Measurements from ENCODE around the gene LRMDA. TPM values are rescaled to one million over a fixed set of nuclear protein-coding genes. Genes with fewer than 3 reads are reported as not detected.

Gene LRMDA
- total RNA-seq, 1 donor from 2014 or later, result 5.2 TPM

- Mint-ChIP-seq H3K4me1 (peaks cover 12% of the 10 kb centered on the region), H3K27me3 (ENCODE audit: insufficient read depth, low read depth) (peaks cover 2% of the 10 kb centered on the region), H3K9me3 (peaks cover 4% of the 10 kb centered on the region), H3K4me3 (no peak overlapping the region), H3K36me3 (no peaks in the 10 kb centered on the region), H3K27ac (no peak overlapping the region)
- no peak for TF ChIP-seq EZH2phosphoT487 (IDR thresholded peaks at IDR 0.05)
- no peak for TF ChIP-seq CTCF (IDR thresholded peaks at IDR 0.05)
- no peak for TF ChIP-seq EZH2 (IDR thresholded peaks at IDR 0.05)
- no peak overlapping the region for H3K4me3 ChIP-seq
- no peaks in the 10 kb centered on the region for H3K36me3 ChIP-seq
- H3K27me3 ChIP-seq, result no peaks in the 10 kb centered on the region
- no peak overlapping the region for H3K27ac ChIP-seq
- no peaks in the 10 kb centered on the region for H3K79me2 ChIP-seq (ENCODE audit: low read depth)
- H3K4me1 ChIP-seq, result peaks cover 10% of the 10 kb centered on the region
- H3K4me2 ChIP-seq, result no peak overlapping the region
- H3F3A ChIP-seq (ENCODE audit: low read depth), result no peaks in the 10 kb centered on the region
- H3K9ac ChIP-seq, result no peak overlapping the region
- DNase-seq (ENCODE audit: low spot score), result no peak
- no peaks in the 10 kb centered on the region for H4K20me1 ChIP-seq (ENCODE audit: low read depth)
- no peak overlapping the region for H2AFZ ChIP-seq (replicated peaks)
- peaks cover 3% of the 10 kb centered on the region for H3K9me3 ChIP-seq (ENCODE audit: low read depth)
These were observed 271.9 kb downstream of the LRMDA start for GRCh38 chr10:75703191-75703854.

- Histone ChIP-seq H3K27ac (no peak overlapping the region), H3K4me3 (no peak overlapping the region), H4K20me1 (ENCODE audit: low read depth) (no peaks in the 10 kb centered on the region), H2AFZ (replicated peaks) (no peak overlapping the region), H3K36me3 (no peaks in the 10 kb centered on the region), H3K79me2 (ENCODE audit: low read depth) (no peaks in the 10 kb centered on the region), H3K27me3 (no peaks in the 10 kb centered on the region), H3K9me3 (ENCODE audit: low read depth) (peaks cover 3% of the 10 kb centered on the region), H3F3A (ENCODE audit: low read depth) (no peaks in the 10 kb centered on the region), H3K4me2 (no peak overlapping the region), H3K4me1 (peaks cover 16% of the 10 kb centered on the region), H3K9ac (no peak overlapping the region)
- Mint-ChIP-seq H3K4me3 (no peak overlapping the region), H3K4me1 (peaks cover 21% of the 10 kb centered on the region), H3K27ac (no peak overlapping the region), H3K9me3 (no peaks in the 10 kb centered on the region), H3K36me3 (no peaks in the 10 kb centered on the region), H3K27me3 (ENCODE audit: insufficient read depth, low read depth) (peaks cover 2% of the 10 kb centered on the region)
- DNase-seq (ENCODE audit: low spot score), result no peak
- TF ChIP-seq CTCF (IDR thresholded peaks at IDR 0.05) (no peak), EZH2phosphoT487 (IDR thresholded peaks at IDR 0.05) (no peak), EZH2 (IDR thresholded peaks at IDR 0.05) (no peak)
These were observed 274.0 kb downstream of the LRMDA start for GRCh38 chr10:75705426-75705825.

- H3K27ac Mint-ChIP-seq, result no peak overlapping the region
- peaks cover 2% of the 10 kb centered on the region for H3K27me3 Mint-ChIP-seq (ENCODE audit: insufficient read depth, low read depth)
These were observed 275.8 kb downstream of the LRMDA start for GRCh38 chr10:75707080-75707840.

More at GRCh38 chr10:75707080-75707840, 275.8 kb downstream of the LRMDA start:
- Histone ChIP-seq H3F3A (ENCODE audit: low read depth) (no peaks in the 10 kb centered on the region), H3K9ac (no peak overlapping the region), H3K4me2 (no peak overlapping the region), H3K9me3 (ENCODE audit: low read depth) (peaks cover 3% of the 10 kb centered on the region), H3K4me3 (no peak overlapping the region), H3K4me1 (peaks cover 20% of the 10 kb centered on the region), H3K27ac (no peak overlapping the region), H4K20me1 (ENCODE audit: low read depth) (no peaks in the 10 kb centered on the region), H3K36me3 (no peaks in the 10 kb centered on the region), H3K79me2 (ENCODE audit: low read depth) (no peaks in the 10 kb centered on the region), H2AFZ (replicated peaks) (peak overlapping the region; percentile 70), H3K27me3 (no peaks in the 10 kb centered on the region)
- no peak overlapping the region for H3K4me3 Mint-ChIP-seq
- H3K36me3 Mint-ChIP-seq, result no peaks in the 10 kb centered on the region
- no peaks in the 10 kb centered on the region for H3K9me3 Mint-ChIP-seq
- H3K4me1 Mint-ChIP-seq, result peaks cover 25% of the 10 kb centered on the region
- no peak for TF ChIP-seq EZH2 (IDR thresholded peaks at IDR 0.05)
- no peak for TF ChIP-seq CTCF (IDR thresholded peaks at IDR 0.05)
- no peak for TF ChIP-seq EZH2phosphoT487 (IDR thresholded peaks at IDR 0.05)
- DNase-seq (ENCODE audit: low spot score), result no peak

All from neural progenitor cell (in vitro differentiated cells).